ENCODE measurements around the gene BHLHE41. TPM values are rescaled to one million over a fixed set of nuclear protein-coding genes. Genes with fewer than 3 reads are reported as not detected.

Gene BHLHE41
- total and polyA plus RNA-seq, 12 donors = 0.33 to 62.9 (median 18.8) TPM

DNA sequence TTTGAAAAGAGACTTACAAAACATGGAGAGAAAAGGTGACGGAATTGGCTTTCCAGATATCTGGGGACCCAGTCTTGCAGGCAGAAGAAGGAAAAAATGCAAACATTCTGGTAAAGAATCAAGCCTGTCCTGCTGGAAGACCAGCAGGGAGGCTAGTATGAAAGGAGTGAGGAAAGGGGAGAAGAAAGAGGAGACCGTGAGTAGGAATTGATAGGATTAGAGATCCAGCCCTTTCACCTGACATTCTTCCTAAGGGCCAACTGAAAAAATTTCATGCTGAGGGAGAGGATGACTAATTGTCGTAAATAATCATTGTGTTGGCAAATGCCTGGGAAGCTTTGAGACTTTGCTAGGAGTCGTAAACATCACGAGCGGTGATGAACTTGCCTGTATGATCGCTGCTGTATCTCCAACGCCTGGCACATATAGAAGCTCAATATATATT lies 12.1 kb downstream of the BHLHE41 start:
- peak in 1 of 2 donors; percentile 35 for TF ChIP-seq POLR2A (IDR thresholded peaks at IDR 0.05)
- TF ChIP-seq, protein P1, sequence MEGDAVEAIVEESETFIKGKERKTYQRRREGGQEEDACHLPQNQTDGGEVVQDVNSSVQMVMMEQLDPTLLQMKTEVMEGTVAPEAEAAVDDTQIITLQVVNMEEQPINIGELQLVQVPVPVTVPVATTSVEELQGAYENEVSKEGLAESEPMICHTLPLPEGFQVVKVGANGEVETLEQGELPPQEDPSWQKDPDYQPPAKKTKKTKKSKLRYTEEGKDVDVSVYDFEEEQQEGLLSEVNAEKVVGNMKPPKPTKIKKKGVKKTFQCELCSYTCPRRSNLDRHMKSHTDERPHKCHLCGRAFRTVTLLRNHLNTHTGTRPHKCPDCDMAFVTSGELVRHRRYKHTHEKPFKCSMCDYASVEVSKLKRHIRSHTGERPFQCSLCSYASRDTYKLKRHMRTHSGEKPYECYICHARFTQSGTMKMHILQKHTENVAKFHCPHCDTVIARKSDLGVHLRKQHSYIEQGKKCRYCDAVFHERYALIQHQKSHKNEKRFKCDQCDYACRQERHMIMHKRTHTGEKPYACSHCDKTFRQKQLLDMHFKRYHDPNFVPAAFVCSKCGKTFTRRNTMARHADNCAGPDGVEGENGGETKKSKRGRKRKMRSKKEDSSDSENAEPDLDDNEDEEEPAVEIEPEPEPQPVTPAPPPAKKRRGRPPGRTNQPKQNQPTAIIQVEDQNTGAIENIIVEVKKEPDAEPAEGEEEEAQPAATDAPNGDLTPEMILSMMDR (IDR thresholded peaks at IDR 0.05) = no peak
- 52 to 64% (median 56%) methylated on average over 8 of the region's 8 CpGs for WGBS, 4 donors
- H3K36me3 ChIP-seq (replicated peaks in 1 of 2) = no peaks in the 10 kb centered on the region
- peak in 3 of 7 donors; percentile 42 to 48 (median 43) for DNase-seq
- no peaks in the 10 kb centered on the region for H3K27me3 ChIP-seq
- no peaks in the 10 kb centered on the region for H3K9me3 ChIP-seq (replicated peaks in 1 of 3)
- H3K4me1 ChIP-seq (replicated peaks in 1 of 2) = peaks cover 0 to 18% of the 10 kb centered on the region in 2 donors
- peak overlapping the region in 3 of 5 donors; percentile 30 to 95 (median 95) for H3K27ac ChIP-seq
- intact Hi-C loops (cut with DNase I) = no loop called here
- H3K4me3 ChIP-seq = peak overlapping the region in 1 of 4 donors; percentile 57

DNA sequence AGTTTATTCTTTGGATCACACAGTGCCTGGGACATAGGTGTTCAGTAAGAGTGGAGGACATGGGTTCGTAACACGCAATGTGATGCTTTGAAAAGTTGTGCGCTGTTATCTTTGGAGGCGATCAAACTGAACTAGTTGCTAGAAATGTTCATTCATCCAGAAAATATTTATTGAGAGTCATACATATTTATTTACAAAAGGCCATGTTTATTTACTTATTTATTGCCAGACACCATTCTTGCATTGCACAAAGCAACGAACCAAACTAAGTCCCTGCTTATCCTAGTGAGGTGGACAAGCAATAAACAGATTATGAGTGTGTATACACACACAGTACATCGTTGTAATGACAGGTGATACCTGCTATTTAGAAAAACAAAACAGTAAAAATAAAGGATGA lies 12.6 kb downstream of the BHLHE41 start:
- peaks cover 0 to 18% of the 10 kb centered on the region in 2 donors for H3K4me1 ChIP-seq (replicated peaks in 1 of 2)
- 86 to 88% (median 87%) methylated on average over 6 of the region's 6 CpGs for WGBS, 4 donors
- no peaks in the 10 kb centered on the region for H3K9me3 ChIP-seq (replicated peaks in 1 of 3)
- intact Hi-C loops (cut with DNase I) = no loop called here
- H3K36me3 ChIP-seq (replicated peaks in 1 of 2) = no peaks in the 10 kb centered on the region
- no peaks in the 10 kb centered on the region for H3K27me3 ChIP-seq
- H3K27ac ChIP-seq = peak overlapping the region in 1 of 5 donors; percentile 30
- no peak for TF ChIP-seq POLR2A (IDR thresholded peaks at IDR 0.05)
- TF ChIP-seq, protein P1 (IDR thresholded peaks at IDR 0.05) = no peak
- H3K4me3 ChIP-seq = no peak overlapping the region
- no peak for DNase-seq

DNA sequence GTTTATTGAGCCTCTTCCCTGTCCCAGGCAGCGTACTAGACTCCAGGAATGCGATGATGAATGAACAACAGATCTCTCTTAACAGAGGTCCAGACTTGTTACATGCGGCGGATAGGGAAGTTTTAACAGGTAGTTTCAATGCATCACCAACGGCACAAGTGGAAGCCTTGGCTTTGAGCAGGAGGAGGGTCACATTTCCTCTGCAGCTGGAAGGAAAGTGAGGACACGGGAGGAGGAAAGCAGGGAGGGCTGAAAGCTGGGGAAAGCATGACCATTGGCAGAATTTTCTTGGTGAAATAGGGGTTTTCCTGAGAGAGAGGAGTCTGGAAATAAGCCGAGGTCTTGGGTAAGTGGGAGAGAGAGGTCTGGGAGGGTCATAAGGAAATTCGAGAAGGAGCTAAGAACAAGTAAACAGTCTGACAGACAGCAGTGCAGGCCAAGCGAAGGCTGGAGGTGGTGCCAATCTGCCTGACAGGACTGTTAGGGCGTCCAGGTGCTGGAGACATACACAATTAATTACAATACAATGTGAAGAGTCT lies 15.4 kb downstream of the BHLHE41 start:
- intact Hi-C loops (cut with DNase I) = no loop called here
- TF ChIP-seq POLR2A (IDR thresholded peaks at IDR 0.05) = no peak
- TF ChIP-seq, protein P1 (IDR thresholded peaks at IDR 0.05) = no peak
- 80 to 87% (median 84%) methylated on average over 10 of the region's 10 CpGs for WGBS, 4 donors
- Histone ChIP-seq H3K36me3 (replicated peaks in 1 of 2) (no peaks in the 10 kb centered on the region), H3K9me3 (replicated peaks in 1 of 3) (no peaks in the 10 kb centered on the region), H3K27me3 (no peaks in the 10 kb centered on the region), H3K4me3 (no peak overlapping the region), H3K4me1 (replicated peaks in 1 of 2) (peaks cover 0 to 12% of the 10 kb centered on the region in 2 donors), H3K27ac (no peak overlapping the region)
- DNase-seq = no peak

DNA sequence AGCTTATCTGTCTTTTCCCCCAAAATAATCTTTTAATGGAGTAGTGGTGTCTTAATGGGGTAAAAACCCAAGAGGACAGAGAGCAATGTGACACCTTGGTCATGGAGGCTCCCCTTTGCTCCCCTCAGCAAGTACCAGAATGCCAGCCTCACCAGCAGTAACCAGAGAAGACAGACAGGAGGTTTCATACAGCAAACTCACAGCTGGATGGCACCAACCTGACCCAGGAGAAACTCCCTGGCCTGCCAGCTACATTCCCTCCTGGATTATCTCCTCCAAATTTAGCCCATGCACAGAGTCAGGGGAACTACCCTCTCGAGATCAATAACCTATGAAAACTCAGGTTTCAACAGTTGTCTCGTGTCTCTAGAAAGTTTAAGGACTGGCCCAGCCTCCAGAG lies 15.9 kb downstream of the BHLHE41 start:
- H3K4me3 ChIP-seq = no peak overlapping the region
- H3K9me3 ChIP-seq (replicated peaks in 1 of 3) = no peaks in the 10 kb centered on the region
- TF ChIP-seq, protein P1 (IDR thresholded peaks at IDR 0.05) = no peak
- no peak for TF ChIP-seq POLR2A (IDR thresholded peaks at IDR 0.05)
- peaks cover 0 to 12% of the 10 kb centered on the region in 2 donors for H3K4me1 ChIP-seq (replicated peaks in 1 of 2)
- intact Hi-C loops (cut with DNase I) = no loop called here
- no peaks in the 10 kb centered on the region for H3K27me3 ChIP-seq
- WGBS, 4 donors = 80 to 100% (median 92%) methylated on average over 1 to 2 of the region's 2 CpGs
- no peak for DNase-seq
- H3K36me3 ChIP-seq (replicated peaks in 1 of 2) = no peaks in the 10 kb centered on the region
- no peak overlapping the region for H3K27ac ChIP-seq

All from adrenal gland (tissue), 12 donors.